ACHN (cell line): ENCODE data around the gene MISP.
"Not testable (repeated sequence)": the region's sequence is repeated elsewhere in the genome, so short reads cannot be mapped to it uniquely, and the experiment has no call there.

Experiments
- DNase-seq: peaks from one replicate; pipeline ENCODE4 v3.0.0-alpha.2; 2015
- in situ Hi-C: cut with HindIII; loops from 2 replicates; pipeline ENCODE4 v1.10.0; 2017; ENCODE audit warnings: low sequenced_read_pairs, low pct_ligation_motif_present, low pct_unique_long_range_greater_than_20kb

The MISP gene

GRCh38 chr19:741506-742131 is 9.3 kb upstream of the MISP start:
- in situ Hi-C loops: no loop called here

GRCh38 chr19:742540-743075 is 8.3 kb upstream of the MISP start:
- no peak for DNase-seq
- in situ Hi-C loops: no loop called here

More at GRCh38 chr19:741506-742131, 9.3 kb upstream of the MISP start:
- peak; percentile 31 for DNase-seq

GRCh38 chr19:743168-743687 is 7.7 kb upstream of the MISP start:
- in situ Hi-C loops: no loop called here
- DNase-seq: no peak

- DNase-seq, in situ Hi-C loops: not testable (repeated sequence)
These were observed 5.8 kb upstream of the MISP start for GRCh38 chr19:745138-745537.

- in situ Hi-C loops: no loop called here
- DNase-seq: no peak
These were observed 4.6 kb upstream of the MISP start for GRCh38 chr19:746208-746819.

- no peak for DNase-seq
- in situ Hi-C loops: no loop called here
These were observed 4.0 kb upstream of the MISP start for GRCh38 chr19:746956-747355.

GRCh38 chr19:747432-748273 is 3.3 kb upstream of the MISP start:
- no peak for DNase-seq
- in situ Hi-C loops: no loop called here

- no peak for DNase-seq
- in situ Hi-C loops: no loop called here
These were observed 2.7 kb upstream of the MISP start for GRCh38 chr19:748274-748598.

GRCh38 chr19:749811-750210 is 1.1 kb upstream of the MISP start:
- no peak for DNase-seq
- in situ Hi-C loops: no loop called here

GRCh38 chr19:751501-752341 is 809 bp downstream of the MISP start:
- DNase-seq: peak; percentile 79

GRCh38 chr19:752652-753517 is 2.0 kb downstream of the MISP start:
- peak; percentile 91 for DNase-seq
- in situ Hi-C loops: no loop called here

More at GRCh38 chr19:751501-752341, 809 bp downstream of the MISP start:
- in situ Hi-C loops: no loop called here

- DNase-seq: no peak
- in situ Hi-C loops: no loop called here
These were observed 3.6 kb downstream of the MISP start for GRCh38 chr19:754530-754929.

GRCh38 chr19:755063-755462 is 4.2 kb downstream of the MISP start:
- no peak for DNase-seq
- in situ Hi-C loops: no loop called here

- in situ Hi-C loops: no loop called here
- DNase-seq: peak; percentile 7
These were observed 5.3 kb downstream of the MISP start for GRCh38 chr19:756236-756635.

- in situ Hi-C loops: no loop called here
- DNase-seq: no peak
These were observed 6.1 kb downstream of the MISP start for GRCh38 chr19:756821-757688.

GRCh38 chr19:757811-758668 is 7.1 kb downstream of the MISP start:
- DNase-seq: no peak
- in situ Hi-C loops: no loop called here
